ENCODE measurements around the gene GSC. TPM values are rescaled to one million over a fixed set of nuclear protein-coding genes. Genes with fewer than 3 reads are reported as not detected.

The GSC gene
- polyA plus RNA-seq, 1 donor (not counting 4 experiments of a cell fraction or from before 2014, with no cell fraction given), result not detected

DNA sequence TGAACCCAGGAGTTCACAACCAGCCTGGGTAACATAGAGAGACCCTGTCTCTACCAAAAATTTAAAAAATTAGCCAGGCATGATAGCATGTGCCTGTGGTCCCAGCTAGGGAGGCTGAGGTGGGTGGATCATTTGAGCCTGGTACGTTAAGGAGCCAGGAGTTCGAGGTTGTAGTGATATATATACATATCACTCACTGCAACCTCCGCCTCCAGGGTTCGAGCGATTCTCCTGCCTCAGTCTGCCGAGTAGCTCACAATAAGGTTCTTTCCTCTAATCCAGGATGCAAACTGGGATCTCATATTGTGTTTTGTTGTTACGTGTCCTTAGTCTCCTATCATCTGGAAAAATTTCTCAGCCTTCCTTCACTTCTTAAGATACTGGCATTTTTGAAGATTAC is 24.0 kb upstream of the GSC start:
- Histone ChIP-seq H3K27me3 (ENCODE audit: control insufficient read depth, extremely low read depth, insufficient read depth, low read length) (no peaks in the 10 kb centered on the region), H4K20me1 (ENCODE audit: control insufficient read depth, extremely low read depth, insufficient read depth, low read length) (no peaks in the 10 kb centered on the region), H3K4me3 (ENCODE audit: control insufficient read depth in 2 of 3, extremely low read depth in 1 of 3, insufficient read depth in 2 of 3, low read depth in 1 of 3, low read length in 3 of 3) (no peak overlapping the region), H3K36me3 (ENCODE audit: control insufficient read depth in 2 of 2, extremely low read depth in 1 of 2, insufficient read depth in 2 of 2, low read length in 2 of 2) (no peaks in the 10 kb centered on the region), H3K4me2 (ENCODE audit: control insufficient read depth, extremely low read depth, insufficient read depth, low read depth, low read length) (no peak overlapping the region), H3K9me3 (ENCODE audit: control insufficient read depth, low read depth, low read length) (no peaks in the 10 kb centered on the region), H3K4me1 (ENCODE audit: control insufficient read depth, extremely low read depth, insufficient read depth, low read length) (peaks cover 4% of the 10 kb centered on the region), H3K27ac (ENCODE audit: control insufficient read depth, insufficient read depth, low read length) (no peak overlapping the region), H3K9me1 (ENCODE audit: control insufficient read depth, extremely low read depth, insufficient read depth, low read length) (no peaks in the 10 kb centered on the region), H3K79me2 (ENCODE audit: control insufficient read depth, insufficient read depth, low read length) (no peaks in the 10 kb centered on the region), H2AFZ (ENCODE audit: control insufficient read depth, low read length) (no peak overlapping the region), H3K9ac (ENCODE audit: control insufficient read depth, extremely low read depth, insufficient read depth, low read length) (no peak overlapping the region)
- DNase-seq (ENCODE audit: low read depth, low spot score) (no peak), FAIRE-seq (no peak)
- TF ChIP-seq EZH2 (IDR thresholded peaks at IDR 0.05; ENCODE audit: low read length), result no peak
- TF ChIP-seq, protein P1, sequence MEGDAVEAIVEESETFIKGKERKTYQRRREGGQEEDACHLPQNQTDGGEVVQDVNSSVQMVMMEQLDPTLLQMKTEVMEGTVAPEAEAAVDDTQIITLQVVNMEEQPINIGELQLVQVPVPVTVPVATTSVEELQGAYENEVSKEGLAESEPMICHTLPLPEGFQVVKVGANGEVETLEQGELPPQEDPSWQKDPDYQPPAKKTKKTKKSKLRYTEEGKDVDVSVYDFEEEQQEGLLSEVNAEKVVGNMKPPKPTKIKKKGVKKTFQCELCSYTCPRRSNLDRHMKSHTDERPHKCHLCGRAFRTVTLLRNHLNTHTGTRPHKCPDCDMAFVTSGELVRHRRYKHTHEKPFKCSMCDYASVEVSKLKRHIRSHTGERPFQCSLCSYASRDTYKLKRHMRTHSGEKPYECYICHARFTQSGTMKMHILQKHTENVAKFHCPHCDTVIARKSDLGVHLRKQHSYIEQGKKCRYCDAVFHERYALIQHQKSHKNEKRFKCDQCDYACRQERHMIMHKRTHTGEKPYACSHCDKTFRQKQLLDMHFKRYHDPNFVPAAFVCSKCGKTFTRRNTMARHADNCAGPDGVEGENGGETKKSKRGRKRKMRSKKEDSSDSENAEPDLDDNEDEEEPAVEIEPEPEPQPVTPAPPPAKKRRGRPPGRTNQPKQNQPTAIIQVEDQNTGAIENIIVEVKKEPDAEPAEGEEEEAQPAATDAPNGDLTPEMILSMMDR (optimal IDR thresholded peaks at IDR 0.05 in 1 of 3, IDR thresholded peaks at IDR 0.05 in 1 of 3, conservative IDR thresholded peaks at IDR 0.05 in 1 of 3; ENCODE audit: extremely low read depth in 1 of 3, insufficient read depth in 2 of 3, low read length in 3 of 3), result no peak
- dilution Hi-C loops (cut with MboI; ENCODE audit: extremely low pct_ligation_motif_present, low sequenced_read_pairs), result no loop called here

DNA sequence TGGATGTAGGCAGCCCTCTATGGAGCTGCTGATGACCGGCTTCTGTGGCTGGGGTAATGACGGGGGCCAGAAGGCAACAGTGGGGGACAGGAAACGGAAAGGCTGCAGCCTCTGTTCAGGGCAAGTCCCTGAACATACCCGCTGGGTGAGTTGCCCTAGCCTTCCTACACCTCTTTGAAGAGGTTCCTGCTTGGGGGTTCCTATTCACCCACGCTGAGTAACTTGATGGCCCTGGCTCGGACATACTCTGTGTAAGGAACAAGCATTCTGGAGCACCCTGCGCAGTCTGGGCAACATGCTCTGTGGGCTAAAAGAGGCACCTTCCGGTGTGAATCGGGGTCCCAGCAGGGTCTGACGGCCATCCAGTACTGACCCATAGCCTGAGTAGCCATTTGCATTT is 17.7 kb upstream of the GSC start:
- Histone ChIP-seq H3K27ac (ENCODE audit: control insufficient read depth, insufficient read depth, low read length) (no peak overlapping the region), H3K27me3 (ENCODE audit: control insufficient read depth, extremely low read depth, insufficient read depth, low read length) (no peaks in the 10 kb centered on the region), H4K20me1 (ENCODE audit: control insufficient read depth, extremely low read depth, insufficient read depth, low read length) (no peaks in the 10 kb centered on the region), H3K9me1 (ENCODE audit: control insufficient read depth, extremely low read depth, insufficient read depth, low read length) (no peaks in the 10 kb centered on the region), H3K9me3 (ENCODE audit: control insufficient read depth, low read depth, low read length) (no peaks in the 10 kb centered on the region), H3K36me3 (ENCODE audit: control insufficient read depth in 2 of 2, extremely low read depth in 1 of 2, insufficient read depth in 2 of 2, low read length in 2 of 2) (no peaks in the 10 kb centered on the region), H2AFZ (ENCODE audit: control insufficient read depth, low read length) (no peak overlapping the region), H3K79me2 (ENCODE audit: control insufficient read depth, insufficient read depth, low read length) (no peaks in the 10 kb centered on the region), H3K4me3 (ENCODE audit: control insufficient read depth in 2 of 3, extremely low read depth in 1 of 3, insufficient read depth in 2 of 3, low read depth in 1 of 3, low read length in 3 of 3) (no peak overlapping the region), H3K4me2 (ENCODE audit: control insufficient read depth, extremely low read depth, insufficient read depth, low read depth, low read length) (no peak overlapping the region), H3K4me1 (ENCODE audit: control insufficient read depth, extremely low read depth, insufficient read depth, low read length) (no peaks in the 10 kb centered on the region), H3K9ac (ENCODE audit: control insufficient read depth, extremely low read depth, insufficient read depth, low read length) (no peak overlapping the region)
- FAIRE-seq, result no peak
- TF ChIP-seq, protein P1 (optimal IDR thresholded peaks at IDR 0.05 in 1 of 3, IDR thresholded peaks at IDR 0.05 in 1 of 3, conservative IDR thresholded peaks at IDR 0.05 in 1 of 3; ENCODE audit: extremely low read depth in 1 of 3, insufficient read depth in 2 of 3, low read length in 3 of 3), result no peak
- no peak for TF ChIP-seq EZH2 (IDR thresholded peaks at IDR 0.05; ENCODE audit: low read length)
- dilution Hi-C loops (cut with MboI; ENCODE audit: extremely low pct_ligation_motif_present, low sequenced_read_pairs), result no loop called here
- no peak for DNase-seq (ENCODE audit: low read depth, low spot score)

Measured in keratinocyte (primary cell).